Fibroblast of skin of scalp (primary cell): Measurements from ENCODE around the gene FAM177B.
A peak's percentile ranks its signal among the peaks of the same experiment; 100 is the strongest.

Experiments
- DNase-seq: peaks from one replicate; pipeline ENCODE4 v3.0.0-alpha.2; 2013

FAM177B gene

GRCh38 chr1:222788402-222789156 lies 51.6 kb downstream of the FAM177B start:
- DNase-seq, result no peak

DNA sequence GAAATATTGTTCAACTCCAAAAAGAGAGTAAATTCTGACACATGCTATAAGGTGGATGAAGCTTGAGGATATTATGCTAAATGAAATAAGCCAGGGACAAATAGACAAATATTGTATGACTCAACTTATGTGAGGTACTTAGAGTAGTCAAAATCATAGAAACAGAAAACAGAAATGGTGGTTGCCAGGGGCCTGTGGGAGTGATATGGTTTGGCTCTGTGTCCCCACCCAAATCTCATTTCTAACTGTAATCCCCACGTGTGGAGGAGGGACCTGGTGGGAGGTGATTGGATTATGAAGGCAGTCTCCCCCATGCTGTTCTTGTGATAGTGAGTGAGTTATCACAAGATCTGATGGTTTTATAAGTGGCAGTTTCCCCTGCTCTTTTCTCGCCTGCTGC lies 53.1 kb downstream of the FAM177B start:
- no peak for DNase-seq

- DNase-seq, result no peak
These were observed 53.5 kb downstream of the FAM177B start for GRCh38 chr1:222790520-222790919.

DNA sequence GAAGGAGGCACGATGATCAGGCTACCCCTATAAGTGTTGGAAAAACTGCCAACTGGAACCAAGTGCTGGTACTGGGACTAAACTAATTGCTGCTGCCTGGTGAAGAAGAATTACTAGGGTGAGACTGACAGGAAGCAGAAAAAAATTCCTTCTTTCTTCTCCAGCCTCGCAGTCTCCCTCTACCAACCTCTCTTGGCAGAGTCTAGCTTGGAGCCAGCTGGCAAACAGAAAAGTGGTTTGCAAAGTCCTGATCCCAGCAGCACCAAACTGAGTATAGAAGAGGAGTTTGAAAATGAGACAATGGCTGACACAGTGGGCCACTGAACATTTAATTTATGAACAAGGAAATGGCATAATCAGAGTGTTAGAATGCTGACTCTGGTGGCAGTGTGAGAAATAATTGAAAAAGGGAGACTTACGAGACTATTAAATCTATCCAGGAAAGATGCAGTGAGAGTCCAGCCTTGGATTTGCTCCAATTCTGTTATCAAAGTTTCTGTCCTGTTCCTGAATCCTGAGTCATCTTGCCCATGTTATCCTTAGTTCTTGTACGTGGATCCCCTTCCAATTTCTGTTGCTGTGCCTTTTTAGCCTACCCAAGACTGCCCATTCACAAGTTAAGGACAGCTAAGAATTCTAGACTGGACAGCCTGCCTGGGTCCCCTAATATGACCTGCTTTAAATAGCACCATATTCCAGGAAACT lies 54.2 kb downstream of the FAM177B start:
- no peak for DNase-seq

GRCh38 chr1:222792744-222793143 lies 55.7 kb downstream of the FAM177B start:
- peak; percentile 23 for DNase-seq

DNA sequence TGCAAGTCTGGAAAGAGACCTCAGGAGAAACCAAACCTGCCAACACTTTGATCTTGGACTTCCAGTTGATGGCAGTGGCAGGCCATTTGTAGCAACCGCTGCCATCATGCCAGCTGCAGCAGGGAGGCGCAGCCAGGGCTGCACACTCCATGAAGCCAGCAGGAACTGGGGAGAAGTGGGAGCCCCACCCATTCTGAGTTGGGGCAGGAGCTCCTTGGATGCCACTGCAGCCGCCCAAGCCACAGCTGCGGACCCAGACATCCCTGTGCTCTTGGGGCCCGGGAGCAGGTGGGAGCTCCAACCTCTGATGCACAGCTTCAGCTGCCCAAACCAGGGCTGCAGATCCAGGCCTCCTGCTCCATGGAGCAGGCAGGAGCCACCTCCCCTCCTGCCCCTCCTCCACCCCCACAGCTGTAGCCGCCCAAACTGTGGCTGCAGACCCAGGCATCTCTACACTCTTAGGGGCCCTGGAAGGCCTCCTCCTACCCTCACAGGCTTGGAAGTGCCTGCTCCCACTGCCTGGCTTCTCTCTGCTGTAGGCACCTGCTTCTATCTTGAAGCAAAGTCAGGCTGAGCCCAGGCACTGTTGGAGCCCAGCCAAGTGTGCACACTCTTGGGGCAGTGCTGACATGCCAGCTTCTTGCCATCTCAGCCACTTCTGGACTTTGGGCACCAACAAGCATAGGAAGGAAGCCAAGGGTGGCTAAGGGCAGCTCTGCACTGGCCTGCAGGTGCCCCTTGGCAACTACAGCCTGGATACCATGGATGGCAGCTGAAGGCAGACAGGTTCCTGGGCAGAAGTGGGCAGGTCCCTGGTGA lies 57.9 kb downstream of the FAM177B start:
- no peak for DNase-seq

- DNase-seq, result peak; percentile 48
These were observed 61.1 kb downstream of the FAM177B start for GRCh38 chr1:222798116-222798515.

- no peak for DNase-seq
These were observed 62.0 kb downstream of the FAM177B start for GRCh38 chr1:222798975-222799374.
